OCI-LY3 (cell line): Measurements from ENCODE around the gene NPEPL1.

ENCODE experiments used
- CTCF ChIP-seq: fragments of 200-600, 300-600 bp; sonication (generic); IDR thresholded peaks from 2 replicates; pipeline ENCODE4 v1.5.1; 2014; ENCODE audit warnings: antibody characterized with exemption, low read length, low read depth
- EZH2phosphoT487 ChIP-seq: fragments of 200-600 bp; shearing (Covaris generic); IDR thresholded peaks from 2 replicates; pipeline ENCODE4 v1.6.1; 2018; ENCODE audit warnings: antibody characterized with exemption, mixed run types, low read depth

GRCh38 chr20:58682656-58683531, 9.7 kb upstream of the NPEPL1 start:
- TF ChIP-seq CTCF (no peak), EZH2phosphoT487 (no peak)
